GM12878 (cell line): Measurements from ENCODE around the gene PHF2. TPM values are rescaled to one million over a fixed set of nuclear protein-coding genes. Genes with fewer than 3 reads are reported as not detected.

Experiments used
- ATAC-seq: fragments of 200-7000 bp; cut with Tn5 transposase; 3 replicates; pipeline ENCODE4 v1.9.1; 2020; ENCODE audit warnings: mild to moderate bottlenecking, moderate library complexity
- BruUV-seq: library from RNA; stranded (reverse); fragments of 400-500 nt; replicated peaks from 2 replicates; lab custom pipeline; 2021; lab: Mats Ljungman, UMichigan
- CTCF ChIA-PET: fragments of 300-600 bp; sonication (Branson Sonifier 250); formaldehyde crosslinking; extraction: SDS; loops from one replicate; lab custom pipeline; 2021; ENCODE audit warnings: inconsistent platforms; lab: Yijun Ruan, JAX
- POLR2A ChIA-PET: fragments of 350-600 bp; formaldehyde crosslinking; extraction: SDS; loops from one replicate; lab custom pipeline; 2021; ENCODE audit warnings: inconsistent platforms; lab: Charles Lee
- RAD21 ChIA-PET: fragments of 300-600 bp; sonication (Branson Sonifier 250); formaldehyde crosslinking; loops from one replicate; lab custom pipeline; 2023; ENCODE audit warnings: antibody characterized with exemption; ENCODE audit not compliant: unreplicated experiment; lab: Charles Lee
- SMC1A ChIA-PET: fragments of 300-600 bp; sonication (Branson Sonifier 250); formaldehyde crosslinking; loops from one replicate; lab custom pipeline; 2023; ENCODE audit not compliant: unreplicated experiment, uncharacterized antibody; lab: Charles Lee
- DNase-seq: peaks from one replicate; pipeline ENCODE4 v3.0.0-alpha.2; 2011; ENCODE audit warnings: low read depth, low spot score
- FAIRE-seq: peaks from 3 replicates; lab custom pipeline; 2011; peaks lifted over from hg19 to GRCh38; lab: Jason Lieb, UNC
- H2AFZ ChIP-seq: 2 replicates; pipeline ENCODE4 v1.6.0; 2011; ENCODE audit warnings: low read depth, low read length, control low read depth; ENCODE audit not compliant: control insufficient read depth
- H3K27ac ChIP-seq: 2 replicates; pipeline ENCODE4 v1.5.1; 2011; ENCODE audit warnings: control low read depth; ENCODE audit not compliant: control insufficient read depth, insufficient read depth
- H3K27me3 ChIP-seq, 2 experiments: replicated peaks in 1 of 2; 2 replicates each; pipeline versions ENCODE4 v1.6.0 to v1.6.1; 2011; ENCODE audit warnings: low read length in 1 of 2; ENCODE audit not compliant: control insufficient read depth in 2 of 2, insufficient read depth in 2 of 2
- H3K36me3 ChIP-seq, 2 experiments: 2 replicates each; pipeline ENCODE4 v1.5.1; 2011; ENCODE audit warnings: low read length in 1 of 2; ENCODE audit not compliant: control insufficient read depth in 2 of 2, insufficient read depth in 2 of 2
- H3K4me1 ChIP-seq: 2 replicates; pipeline ENCODE4 v1.6.1; 2011; ENCODE audit warnings: mild to moderate bottlenecking, low read length, moderate library complexity, mixed read lengths; ENCODE audit not compliant: control insufficient read depth, insufficient read depth
- H3K4me2 ChIP-seq: 2 replicates; pipeline ENCODE4 v1.6.0; 2011; ENCODE audit warnings: control low read depth; ENCODE audit not compliant: control insufficient read depth, insufficient read depth
- H3K4me3 ChIP-seq: fragments of 200-600 bp; sonication (generic); 2 replicates; pipeline ENCODE4 v1.5.1; 2016
- H3K79me2 ChIP-seq: 2 replicates; pipeline ENCODE4 v1.6.0; 2011; ENCODE audit warnings: low read length; ENCODE audit not compliant: control insufficient read depth, insufficient read depth
- H3K9ac ChIP-seq: 2 replicates; pipeline ENCODE4 v1.8.0; 2011; ENCODE audit warnings: low read length, control low read depth, mixed read lengths; ENCODE audit not compliant: control insufficient read depth, insufficient read depth
- H3K9me3 ChIP-seq: replicated peaks from 3 replicates; pipeline ENCODE4 v1.5.1; 2011; ENCODE audit warnings: mild to moderate bottlenecking, low read length; ENCODE audit not compliant: control insufficient read depth, insufficient read depth
- H4K20me1 ChIP-seq: 2 replicates; pipeline ENCODE4 v1.6.0; 2011; ENCODE audit not compliant: control insufficient read depth, insufficient read depth
- ASH2L ChIP-seq: fragments of 300-600, 200-600 bp; sonication (generic); IDR thresholded peaks from 2 replicates; pipeline ENCODE4 v1.6.1; 2017; ENCODE audit warnings: low read depth, mild to moderate bottlenecking, borderline replicate concordance
- CBX3 ChIP-seq: fragments of 200-600 bp; sonication (generic); IDR thresholded peaks from 2 replicates; pipeline ENCODE4 v1.6.1; 2016; ENCODE audit warnings: low read depth, borderline replicate concordance
- CBX5 ChIP-seq: sonication (generic); IDR thresholded peaks from 2 replicates; pipeline ENCODE4 v1.6.1; 2016; ENCODE audit warnings: low read depth, moderate library complexity, mild to moderate bottlenecking, inconsistent platforms
- EP300 ChIP-seq, 2 experiments: fragments of 150-350 bp in 1 of 2; IDR thresholded peaks; 2 replicates each; pipeline ENCODE4 v1.6.1; 2011 to 2012; ENCODE audit warnings: low read depth in 2 of 2, low read length in 2 of 2, borderline replicate concordance in 1 of 2, improper control_type of control experiment in 1 of 2, inconsistent platforms in 1 of 2; ENCODE audit not compliant: control insufficient read depth in 1 of 2
- HDGF ChIP-seq: fragments of 450-650 bp; IDR thresholded peaks from 2 replicates; pipeline ENCODE4 v1.6.1; 2016; ENCODE audit warnings: antibody characterized with exemption
- MEF2A ChIP-seq: IDR thresholded peaks from 2 replicates; pipeline ENCODE4 v1.6.1; 2011; ENCODE audit warnings: low read depth, mild to moderate bottlenecking, low read length, moderate library complexity; ENCODE audit not compliant: insufficient read depth
- RAD21 ChIP-seq: IDR thresholded peaks from 2 replicates; pipeline ENCODE4 v1.6.1; 2011; ENCODE audit warnings: mild to moderate bottlenecking, low read depth, low read length, moderate library complexity; ENCODE audit not compliant: insufficient read depth
- SRF ChIP-seq, 2 experiments: IDR thresholded peaks; 2 replicates each; pipeline ENCODE4 v1.6.1; 2011; ENCODE audit warnings: low read depth in 2 of 2, low read length in 2 of 2, mild to moderate bottlenecking in 1 of 2, moderate library complexity in 1 of 2
- STAT1 ChIP-seq: fragments of 450-650 bp; conservative IDR thresholded peaks from 2 replicates; pipeline ENCODE4 v1.6.1; 2014; ENCODE audit warnings: antibody characterized with exemption, mild to moderate bottlenecking
- ZNF217 ChIP-seq: fragments of 450-650 bp; IDR thresholded peaks from 2 replicates; pipeline ENCODE4 v1.6.1; 2017; ENCODE audit warnings: antibody characterized with exemption, mild to moderate bottlenecking
- WGBS: methylation state at CpG from one replicate; pipeline ENCODE4 v1.1.6; 2016; ENCODE audit warnings: low lambda C conversion rate; ENCODE audit not compliant: insufficient replicate concordance, insufficient coverage; ENCODE audit errors: missing lambda C conversion rate; 5-methylcytosine and 5-hydroxymethylcytosine counted together
- in situ Hi-C: fragments of 300-500 bp; cut with MboI; formaldehyde crosslinking; loops from 9 replicates; pipeline ENCODE4 v1.14.3; 2018; ENCODE audit warnings: mixed read lengths
- intact Hi-C: fragments of 100-400 bp; cut with micrococcal nuclease; formaldehyde crosslinking; loops from one replicate; pipeline ENCODE4 v1.14.2; 2022; ENCODE audit not compliant: unreplicated experiment
- polyA plus RNA-seq, 11 experiments: library from polyadenylated mRNA; depleted of rRNA in 4 of 11; unstranded in 6 of 11; stranded (reverse) in 5 of 11; fragments of >200 nt; fragmentation: Nextera tagmentation in 4 of 11; fragmentation: Illumina TruSeq in 1 of 11; extraction: Ambion mirVana in 4 of 11; extraction: Trizol in 1 of 11; gene quantifications; 1 replicate in 1 of 11; 2 replicates in 10 of 11; pipeline versions ENCODE4 v1.2.1 to v1.2.3, GENCODE V29; 2011 to 2016; ENCODE audit warnings: inconsistent platforms in 2 of 11, missing spikeins in 2 of 11, low read depth in 1 of 11
- total RNA-seq, 4 experiments: library from RNA; depleted of rRNA in 3 of 4; stranded (reverse); fragments of >200 nt in 3 of 4; fragmentation: Illumina TruSeq in 1 of 4; extraction: Trizol in 1 of 4; gene quantifications; 2 replicates each; pipeline versions ENCODE4 v1.2.1 to v1.2.3, GENCODE V29; 2013 to 2021
- TF ChIP-seq, protein P1 (sequence below): fragments of 450-650 bp; IDR thresholded peaks from 2 replicates; pipeline ENCODE4 v1.6.1; 2017; ENCODE audit warnings: antibody characterized with exemption, mild to moderate bottlenecking, moderate library complexity
- TF ChIP-seq, protein P2 (sequence below): fragments of 450-650 bp; IDR thresholded peaks from 2 replicates; pipeline ENCODE4 v1.6.1; 2014; ENCODE audit warnings: mild to moderate bottlenecking
- TF ChIP-seq, protein P3 (sequence below): IDR thresholded peaks from 2 replicates; pipeline ENCODE4 v1.6.1; 2011; ENCODE audit warnings: low read depth, mild to moderate bottlenecking, low read length, moderate library complexity, borderline replicate concordance; ENCODE audit errors: extremely low read depth
- TF ChIP-seq, protein P4 (sequence below): fragments of 450-650 bp; IDR thresholded peaks from 2 replicates; pipeline ENCODE4 v1.6.1; 2017; ENCODE audit warnings: mild to moderate bottlenecking

PHF2 gene
- total and polyA plus RNA-seq, 10 of the 15 experiments (the other 5 are each of a cell fraction or from before 2014, with no cell fraction given) = 0.34 to 13.3 (median 5.5) TPM

DNA sequence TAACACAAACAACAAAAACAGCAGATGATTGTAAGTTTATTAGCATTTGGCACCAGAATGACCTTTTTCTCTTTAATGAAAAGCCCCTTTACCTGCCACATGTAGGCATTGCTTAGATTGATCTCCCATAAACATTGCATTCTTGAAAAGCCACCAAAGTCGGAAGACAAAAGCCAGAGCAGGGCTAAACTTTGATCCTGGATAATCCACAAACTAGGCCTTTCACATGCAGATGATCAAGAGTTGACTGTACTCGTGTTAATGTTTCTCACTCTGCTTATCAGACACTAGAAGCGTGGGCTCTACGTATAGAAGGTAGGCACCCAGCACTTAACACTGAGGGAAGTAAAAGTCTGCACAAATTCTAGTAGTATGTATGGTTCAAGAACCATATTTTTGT lies 21.0 kb upstream of the PHF2 start (continued):
- TF ChIP-seq, protein P1, sequence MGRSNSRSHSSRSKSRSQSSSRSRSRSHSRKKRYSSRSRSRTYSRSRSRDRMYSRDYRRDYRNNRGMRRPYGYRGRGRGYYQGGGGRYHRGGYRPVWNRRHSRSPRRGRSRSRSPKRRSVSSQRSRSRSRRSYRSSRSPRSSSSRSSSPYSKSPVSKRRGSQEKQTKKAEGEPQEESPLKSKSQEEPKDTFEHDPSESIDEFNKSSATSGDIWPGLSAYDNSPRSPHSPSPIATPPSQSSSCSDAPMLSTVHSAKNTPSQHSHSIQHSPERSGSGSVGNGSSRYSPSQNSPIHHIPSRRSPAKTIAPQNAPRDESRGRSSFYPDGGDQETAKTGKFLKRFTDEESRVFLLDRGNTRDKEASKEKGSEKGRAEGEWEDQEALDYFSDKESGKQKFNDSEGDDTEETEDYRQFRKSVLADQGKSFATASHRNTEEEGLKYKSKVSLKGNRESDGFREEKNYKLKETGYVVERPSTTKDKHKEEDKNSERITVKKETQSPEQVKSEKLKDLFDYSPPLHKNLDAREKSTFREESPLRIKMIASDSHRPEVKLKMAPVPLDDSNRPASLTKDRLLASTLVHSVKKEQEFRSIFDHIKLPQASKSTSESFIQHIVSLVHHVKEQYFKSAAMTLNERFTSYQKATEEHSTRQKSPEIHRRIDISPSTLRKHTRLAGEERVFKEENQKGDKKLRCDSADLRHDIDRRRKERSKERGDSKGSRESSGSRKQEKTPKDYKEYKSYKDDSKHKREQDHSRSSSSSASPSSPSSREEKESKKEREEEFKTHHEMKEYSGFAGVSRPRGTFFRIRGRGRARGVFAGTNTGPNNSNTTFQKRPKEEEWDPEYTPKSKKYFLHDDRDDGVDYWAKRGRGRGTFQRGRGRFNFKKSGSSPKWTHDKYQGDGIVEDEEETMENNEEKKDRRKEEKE = no peak
- TF ChIP-seq SRF (IDR thresholded peaks at IDR 0.05; ENCODE audit: low read depth in 2 of 2, low read length in 2 of 2) = no peak
- no peak for TF ChIP-seq RAD21
- TF ChIP-seq CBX3 = no peak

DNA sequence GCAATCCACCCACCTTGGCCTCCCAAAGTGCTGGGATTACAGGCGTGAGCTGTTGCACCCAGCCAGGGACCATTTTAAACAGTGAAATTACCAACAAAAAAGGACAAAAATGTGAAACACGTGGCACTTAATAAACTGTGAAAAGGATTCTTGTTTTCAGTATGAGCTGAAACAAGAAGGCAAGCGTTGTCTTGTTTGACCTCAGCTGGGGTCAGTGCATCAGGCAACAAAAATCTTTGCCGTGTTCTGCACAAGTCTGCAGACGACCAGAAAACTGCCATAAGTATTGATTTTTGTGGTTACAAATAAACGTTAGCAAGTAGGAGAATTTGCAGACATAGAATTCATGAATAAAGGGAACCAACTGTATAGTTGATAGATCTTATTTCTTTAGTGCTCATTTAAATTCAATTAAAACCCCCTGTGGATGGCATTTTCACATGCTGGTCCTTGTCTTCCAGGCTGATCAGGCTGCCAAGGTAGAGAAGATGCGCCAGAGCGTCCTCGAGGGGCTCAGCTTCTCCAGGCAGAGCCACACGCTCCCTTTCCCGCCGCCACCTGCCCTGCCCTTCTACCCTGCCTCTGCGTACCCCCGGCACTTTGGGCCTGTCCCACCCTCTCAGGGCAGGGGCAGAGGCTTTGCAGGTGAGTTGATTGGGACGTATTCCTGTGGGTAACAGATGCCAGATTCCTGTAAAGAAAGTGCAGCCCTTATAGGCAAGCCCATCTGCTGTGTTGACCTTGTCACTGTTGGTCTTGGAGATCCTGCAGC lies 18.8 kb upstream of the PHF2 start:
- ATAC-seq (no peak), FAIRE-seq (no peak), DNase-seq (no peak)
- H3K9ac ChIP-seq = no peak overlapping the region
- ChIA-PET CTCF (interaction anchor here (0.7 to 2.8 kb wide), 3 partner anchors 9 to 887 kb away, joined by 3 to 13 read pairs (median 3); no protein-coding TSS in a partner anchor), POLR2A (no interaction called here), RAD21 (no interaction called here), SMC1A (interaction anchor here (2.1 kb wide), 1 partner anchor 9 kb away, joined by 6 read pairs; no protein-coding TSS in a partner anchor)
- intact Hi-C loops (no loop called here), in situ Hi-C loops (no loop called here)
- no TSS peak for BruUV-seq
- H4K20me1 ChIP-seq = no peaks in the 10 kb centered on the region
- no peaks in the 10 kb centered on the region for H3K9me3 ChIP-seq
- WGBS = 79% methylated on average over 15 of the region's 15 CpGs
- no peaks in the 10 kb centered on the region for H3K79me2 ChIP-seq
- H3K4me3 ChIP-seq = no peak overlapping the region
- no peak overlapping the region for H2AFZ ChIP-seq
- no peaks in the 10 kb centered on the region for H3K4me1 ChIP-seq
- no peak overlapping the region for H3K4me2 ChIP-seq
- no peak overlapping the region for H3K27ac ChIP-seq
- H3K27me3 ChIP-seq = no peaks in the 10 kb centered on the region
- H3K36me3 ChIP-seq = peaks cover 17 to 26% of the 10 kb centered on the region in 2 experiments
- TF ChIP-seq MEF2A (no peak), EP300 (IDR thresholded peaks at IDR 0.05; ENCODE audit: borderline replicate concordance in 1 of 2, control insufficient read depth in 1 of 2, low read depth in 2 of 2, low read length in 2 of 2) (no peak), HDGF (no peak), CBX5 (no peak), ASH2L (no peak), ZNF217 (no peak), STAT1 (no peak)
- TF ChIP-seq, protein P2, sequence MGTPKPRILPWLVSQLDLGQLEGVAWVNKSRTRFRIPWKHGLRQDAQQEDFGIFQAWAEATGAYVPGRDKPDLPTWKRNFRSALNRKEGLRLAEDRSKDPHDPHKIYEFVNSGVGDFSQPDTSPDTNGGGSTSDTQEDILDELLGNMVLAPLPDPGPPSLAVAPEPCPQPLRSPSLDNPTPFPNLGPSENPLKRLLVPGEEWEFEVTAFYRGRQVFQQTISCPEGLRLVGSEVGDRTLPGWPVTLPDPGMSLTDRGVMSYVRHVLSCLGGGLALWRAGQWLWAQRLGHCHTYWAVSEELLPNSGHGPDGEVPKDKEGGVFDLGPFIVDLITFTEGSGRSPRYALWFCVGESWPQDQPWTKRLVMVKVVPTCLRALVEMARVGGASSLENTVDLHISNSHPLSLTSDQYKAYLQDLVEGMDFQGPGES = no peak
- TF ChIP-seq, protein P3, sequence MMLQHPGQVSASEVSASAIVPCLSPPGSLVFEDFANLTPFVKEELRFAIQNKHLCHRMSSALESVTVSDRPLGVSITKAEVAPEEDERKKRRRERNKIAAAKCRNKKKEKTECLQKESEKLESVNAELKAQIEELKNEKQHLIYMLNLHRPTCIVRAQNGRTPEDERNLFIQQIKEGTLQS = no peak
- TF ChIP-seq, protein P4, sequence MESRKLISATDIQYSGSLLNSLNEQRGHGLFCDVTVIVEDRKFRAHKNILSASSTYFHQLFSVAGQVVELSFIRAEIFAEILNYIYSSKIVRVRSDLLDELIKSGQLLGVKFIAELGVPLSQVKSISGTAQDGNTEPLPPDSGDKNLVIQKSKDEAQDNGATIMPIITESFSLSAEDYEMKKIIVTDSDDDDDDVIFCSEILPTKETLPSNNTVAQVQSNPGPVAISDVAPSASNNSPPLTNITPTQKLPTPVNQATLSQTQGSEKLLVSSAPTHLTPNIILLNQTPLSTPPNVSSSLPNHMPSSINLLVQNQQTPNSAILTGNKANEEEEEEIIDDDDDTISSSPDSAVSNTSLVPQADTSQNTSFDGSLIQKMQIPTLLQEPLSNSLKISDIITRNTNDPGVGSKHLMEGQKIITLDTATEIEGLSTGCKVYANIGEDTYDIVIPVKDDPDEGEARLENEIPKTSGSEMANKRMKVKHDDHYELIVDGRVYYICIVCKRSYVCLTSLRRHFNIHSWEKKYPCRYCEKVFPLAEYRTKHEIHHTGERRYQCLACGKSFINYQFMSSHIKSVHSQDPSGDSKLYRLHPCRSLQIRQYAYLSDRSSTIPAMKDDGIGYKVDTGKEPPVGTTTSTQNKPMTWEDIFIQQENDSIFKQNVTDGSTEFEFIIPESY = no peak
